ENCODE data around the gene EHBP1. TPM values are rescaled to one million over a fixed set of nuclear protein-coding genes. Genes with fewer than 3 reads are reported as not detected.
A peak's percentile ranks its signal among the peaks of the same experiment; 100 is the strongest.

The EHBP1 gene
- total RNA-seq, 6 experiments from 2014 or later, result 40.4 to 66.6 (median 46.3) TPM

- TF ChIP-seq POLR2A (IDR thresholded peaks at IDR 0.05), result no peak
- TF ChIP-seq, protein P1, sequence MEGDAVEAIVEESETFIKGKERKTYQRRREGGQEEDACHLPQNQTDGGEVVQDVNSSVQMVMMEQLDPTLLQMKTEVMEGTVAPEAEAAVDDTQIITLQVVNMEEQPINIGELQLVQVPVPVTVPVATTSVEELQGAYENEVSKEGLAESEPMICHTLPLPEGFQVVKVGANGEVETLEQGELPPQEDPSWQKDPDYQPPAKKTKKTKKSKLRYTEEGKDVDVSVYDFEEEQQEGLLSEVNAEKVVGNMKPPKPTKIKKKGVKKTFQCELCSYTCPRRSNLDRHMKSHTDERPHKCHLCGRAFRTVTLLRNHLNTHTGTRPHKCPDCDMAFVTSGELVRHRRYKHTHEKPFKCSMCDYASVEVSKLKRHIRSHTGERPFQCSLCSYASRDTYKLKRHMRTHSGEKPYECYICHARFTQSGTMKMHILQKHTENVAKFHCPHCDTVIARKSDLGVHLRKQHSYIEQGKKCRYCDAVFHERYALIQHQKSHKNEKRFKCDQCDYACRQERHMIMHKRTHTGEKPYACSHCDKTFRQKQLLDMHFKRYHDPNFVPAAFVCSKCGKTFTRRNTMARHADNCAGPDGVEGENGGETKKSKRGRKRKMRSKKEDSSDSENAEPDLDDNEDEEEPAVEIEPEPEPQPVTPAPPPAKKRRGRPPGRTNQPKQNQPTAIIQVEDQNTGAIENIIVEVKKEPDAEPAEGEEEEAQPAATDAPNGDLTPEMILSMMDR (IDR thresholded peaks at IDR 0.05), result no peak
- H3K9me3 ChIP-seq, result no peaks in the 10 kb centered on the region
- H3K36me3 ChIP-seq, result peaks cover 0 to 12% (median 0%) of the 10 kb centered on the region in 4 donors
- no peak overlapping the region for H3K4me3 ChIP-seq
- no peak overlapping the region for H3K27ac ChIP-seq
- H3K27me3 ChIP-seq, result no peaks in the 10 kb centered on the region
- ATAC-seq, result no peak
- DNase-seq, result no peak
- no peaks in the 10 kb centered on the region for H3K4me1 ChIP-seq
- 100% methylated on average over 1 of the region's 1 CpG for WGBS (ENCODE audit: insufficient coverage, low coverage, low lambda C conversion rate, missing lambda C conversion rate)
- intact Hi-C loops (cut with DNase I), result no loop called here
Measured at GRCh38 chr2:63041592-63041991, 336.1 kb downstream of the EHBP1 start.

GRCh38 chr2:63044362-63045327, 339.1 kb downstream of the EHBP1 start:
- H3K9me3 ChIP-seq, result no peaks in the 10 kb centered on the region
- H3K36me3 ChIP-seq, result peaks cover 0 to 12% (median 0%) of the 10 kb centered on the region in 4 donors
- no peak overlapping the region for H3K27ac ChIP-seq
- H3K4me3 ChIP-seq, result no peak overlapping the region
- H3K27me3 ChIP-seq, result no peaks in the 10 kb centered on the region
- ATAC-seq (no peak), DNase-seq (peak in 1 of 3 donors; percentile 41)
- H3K4me1 ChIP-seq, result peaks cover 0 to 25% (median 0%) of the 10 kb centered on the region in 4 donors
- intact Hi-C loops (cut with DNase I), result no loop called here
- 95% methylated on average over 18 of the region's 36 CpGs for WGBS (ENCODE audit: insufficient coverage, low coverage, low lambda C conversion rate, missing lambda C conversion rate)
- TF ChIP-seq POLR2A (IDR thresholded peaks at IDR 0.05), result no peak
- TF ChIP-seq, protein P1 (IDR thresholded peaks at IDR 0.05), result no peak

DNA sequence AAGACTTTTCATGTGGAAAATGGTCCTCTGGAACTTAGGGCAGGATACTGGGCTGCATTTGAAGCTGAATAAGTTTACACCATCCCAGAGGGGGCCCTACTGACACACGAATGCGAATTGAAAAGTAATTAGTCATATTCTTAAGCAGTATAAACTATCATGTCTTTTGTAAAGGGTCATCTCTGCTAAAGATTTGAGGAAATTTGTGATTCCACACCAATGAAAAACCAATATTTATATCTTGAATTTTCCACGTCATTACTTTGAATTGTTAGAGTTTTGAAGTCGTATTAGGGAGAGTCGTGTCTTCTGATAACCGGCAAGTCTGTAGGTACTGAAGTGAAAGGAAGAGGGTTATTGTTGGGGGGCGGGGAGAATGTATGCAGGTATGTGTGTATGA, 341.0 kb downstream of the EHBP1 start:
- H3K27ac ChIP-seq, result no peak overlapping the region
- no peak for DNase-seq
- intact Hi-C loops (cut with DNase I), result no loop called here
- H3K36me3 ChIP-seq, result peaks cover 0 to 12% (median 0%) of the 10 kb centered on the region in 4 donors
- no peak for TF ChIP-seq POLR2A (IDR thresholded peaks at IDR 0.05)
- TF ChIP-seq, protein P1 (IDR thresholded peaks at IDR 0.05), result no peak
- H3K4me1 ChIP-seq, result peaks cover 0 to 41% (median 0%) of the 10 kb centered on the region in 4 donors
- no peak overlapping the region for H3K4me3 ChIP-seq
- ATAC-seq, result no peak
- H3K9me3 ChIP-seq, result no peaks in the 10 kb centered on the region
- WGBS (ENCODE audit: insufficient coverage, low coverage, low lambda C conversion rate, missing lambda C conversion rate), result 93% methylated on average over 7 of the region's 7 CpGs
- no peaks in the 10 kb centered on the region for H3K27me3 ChIP-seq

GRCh38 chr2:63046961-63047320, 341.4 kb downstream of the EHBP1 start:
- no peak for DNase-seq
- Histone ChIP-seq H3K4me1 (peaks cover 0 to 41% (median 0%) of the 10 kb centered on the region in 4 donors), H3K36me3 (peaks cover 0 to 12% (median 0%) of the 10 kb centered on the region in 4 donors), H3K4me3 (no peak overlapping the region), H3K27ac (no peak overlapping the region), H3K9me3 (no peaks in the 10 kb centered on the region), H3K27me3 (no peaks in the 10 kb centered on the region)
- no peak for TF ChIP-seq POLR2A (IDR thresholded peaks at IDR 0.05)
- TF ChIP-seq, protein P1 (IDR thresholded peaks at IDR 0.05), result no peak
- WGBS (ENCODE audit: insufficient coverage, low coverage, low lambda C conversion rate, missing lambda C conversion rate), result 56% methylated on average over 8 of the region's 8 CpGs
- ATAC-seq, result no peak
- intact Hi-C loops (cut with DNase I), result no loop called here
